GM23248 (cell line): Measurements from ENCODE around the gene CNOT1. TPM values are rescaled to one million over a fixed set of nuclear protein-coding genes. Genes with fewer than 3 reads are reported as not detected.
"Not testable (repeated sequence)": the region's sequence is repeated elsewhere in the genome, so short reads cannot be mapped to it uniquely, and the experiment has no call there.

Experiments
- DNase-seq: peaks from one replicate; pipeline ENCODE4 v3.0.0-alpha.2; 2015
- H2AFZ ChIP-seq: fragments of 200-600 bp; sonication (generic); 2 replicates; pipeline ENCODE4 v1.6.1; 2016; ENCODE audit warnings: antibody characterized with exemption
- H3F3A ChIP-seq: fragments of 200-600 bp; sonication (generic); 2 replicates; pipeline ENCODE4 v1.6.1; 2016; ENCODE audit warnings: mild to moderate bottlenecking, antibody characterized with exemption, mixed run types; ENCODE audit not compliant: insufficient read depth
- H3K27ac ChIP-seq: fragments of 200-600 bp; sonication (generic); 2 replicates; pipeline ENCODE4 v1.5.1; 2016; ENCODE audit warnings: mild to moderate bottlenecking
- H3K27me3 ChIP-seq: fragments of 200-600 bp; sonication (generic); replicated peaks from 2 replicates; pipeline ENCODE4 v1.6.1; 2016; ENCODE audit warnings: mild to moderate bottlenecking; ENCODE audit not compliant: insufficient read depth
- H3K36me3 ChIP-seq: fragments of 200-600 bp; sonication (generic); 2 replicates; pipeline ENCODE4 v1.6.1; 2016; ENCODE audit warnings: low read depth, mild to moderate bottlenecking
- H3K4me1 ChIP-seq: fragments of 200-600 bp; sonication (generic); 2 replicates; pipeline ENCODE4 v1.6.1; 2016; ENCODE audit warnings: mild to moderate bottlenecking; ENCODE audit not compliant: insufficient read depth
- H3K4me2 ChIP-seq: fragments of 200-600 bp; sonication (generic); one replicate; pipeline ENCODE4 v1.6.1; 2016; ENCODE audit warnings: mild to moderate bottlenecking; ENCODE audit not compliant: unreplicated experiment
- H3K4me3 ChIP-seq: fragments of 200-600 bp; sonication (generic); 2 replicates; pipeline ENCODE4 v1.5.1; 2016; ENCODE audit warnings: mild to moderate bottlenecking
- H3K79me2 ChIP-seq: fragments of 200-600 bp; sonication (generic); 2 replicates; pipeline ENCODE4 v1.6.1; 2016; ENCODE audit warnings: mild to moderate bottlenecking; ENCODE audit not compliant: insufficient read depth
- H3K9ac ChIP-seq: fragments of 200-600 bp; sonication (generic); 2 replicates; pipeline ENCODE4 v1.6.1; 2016; ENCODE audit warnings: mild to moderate bottlenecking
- H3K9me2 ChIP-seq: fragments of 200-600 bp; sonication (generic); 2 replicates; pipeline ENCODE4 v1.6.1; 2016; ENCODE audit warnings: mixed run types, mild to moderate bottlenecking, moderate library complexity; ENCODE audit not compliant: insufficient read depth
- H3K9me3 ChIP-seq: fragments of 200-600 bp; sonication (generic); one replicate; pipeline ENCODE4 v1.6.1; 2017; ENCODE audit warnings: low read depth
- H4K20me1 ChIP-seq: fragments of 200-600 bp; sonication (generic); 2 replicates; pipeline ENCODE4 v1.6.0; 2016; ENCODE audit not compliant: insufficient read depth
- EZH2 ChIP-seq: fragments of 200-600 bp; sonication (generic); IDR thresholded peaks from 2 replicates; pipeline ENCODE4 v1.6.1; 2018; ENCODE audit warnings: antibody characterized with exemption, mild to moderate bottlenecking; ENCODE audit not compliant: insufficient read depth, poor library complexity, severe bottlenecking
- EZH2phosphoT487 ChIP-seq: fragments of 200-600 bp; sonication (generic); IDR thresholded peaks from 2 replicates; pipeline ENCODE4 v1.6.1; 2018; ENCODE audit warnings: antibody characterized with exemption, moderate library complexity, mild to moderate bottlenecking, low read depth; ENCODE audit not compliant: insufficient read depth
- WGBS, 2 experiments: methylation state at CpG; one replicate each; pipeline ENCODE4 v1.1.6; 2015 to 2017; ENCODE audit warnings: low lambda C conversion rate in 2 of 2, low coverage in 1 of 2; ENCODE audit errors: missing lambda C conversion rate in 2 of 2; 5-methylcytosine and 5-hydroxymethylcytosine counted together
- in situ Hi-C: fragments of 300-500 bp; cut with MboI; formaldehyde crosslinking; loops from 2 replicates; pipeline ENCODE4 v1.15.0; 2020
- polyA plus RNA-seq: library from polyadenylated mRNA; unstranded; fragments of >200 nt; fragmentation: Nextera tagmentation; extraction: Ambion mirVana; gene quantifications from 2 replicates; pipeline ENCODE4 v1.2.1, GENCODE V29; 2016
- total RNA-seq: library from RNA; depleted of rRNA; stranded (reverse); fragments of >200 nt; shearing (Covaris generic); gene quantifications from 2 replicates; pipeline ENCODE4 v1.2.3, GENCODE V29; 2014

The CNOT1 gene
- total and polyA plus RNA-seq, 2 experiments from 2014 or later = 35.6 to 93.1 TPM

GRCh38 chr16:58615280-58615679 is 14.3 kb downstream of the CNOT1 start:
- Histone ChIP-seq H3K9me3 (no peaks in the 10 kb centered on the region), H3K4me2 (peak overlapping the region; percentile 37), H3K9ac (peak overlapping the region; percentile 71), H3K79me2 (peaks cover 92% of the 10 kb centered on the region), H3K4me3 (no peak overlapping the region), H4K20me1 (peaks cover 33% of the 10 kb centered on the region; the same call in 1 of the 2 replicates), H3K27ac (peak overlapping the region; percentile 81), H3K27me3 (no peaks in the 10 kb centered on the region), H2AFZ (no peak overlapping the region), H3K4me1 (peaks cover 28% of the 10 kb centered on the region), H3K9me2 (no peaks in the 10 kb centered on the region), H3F3A (peaks cover 37% of the 10 kb centered on the region), H3K36me3 (peaks cover 26% of the 10 kb centered on the region)
- DNase-seq = peak; percentile 79
- TF ChIP-seq EZH2phosphoT487 (no peak), EZH2 (no peak)
- 40 to 44% methylated on average over 3 of the region's 3 CpGs for WGBS, 2 experiments
- in situ Hi-C loops = no loop called here

- peak overlapping the region; percentile 37 for H3K4me2 ChIP-seq
- H3K9me2 ChIP-seq = no peaks in the 10 kb centered on the region
- H3F3A ChIP-seq = peaks cover 37% of the 10 kb centered on the region
- H3K9ac ChIP-seq = peak overlapping the region; percentile 71
- H3K79me2 ChIP-seq = peaks cover 92% of the 10 kb centered on the region
- in situ Hi-C loops = no loop called here
- peaks cover 28% of the 10 kb centered on the region for H3K4me1 ChIP-seq
- peak overlapping the region; percentile 81 for H3K27ac ChIP-seq
- peak; percentile 30 for DNase-seq
- 82 to 84% methylated on average over 6 of the region's 6 CpGs for WGBS, 2 experiments
- H2AFZ ChIP-seq = no peak overlapping the region
- H3K27me3 ChIP-seq = no peaks in the 10 kb centered on the region
- H4K20me1 ChIP-seq = peaks cover 32% of the 10 kb centered on the region; the same call in 1 of the 2 replicates
- H3K36me3 ChIP-seq = peaks cover 22% of the 10 kb centered on the region
- H3K4me3 ChIP-seq = no peak overlapping the region
- TF ChIP-seq EZH2 = no peak
- no peak for TF ChIP-seq EZH2phosphoT487
- H3K9me3 ChIP-seq = no peaks in the 10 kb centered on the region
Measured at GRCh38 chr16:58614860-58615259, 14.8 kb downstream of the CNOT1 start.

GRCh38 chr16:58614212-58614611 is 15.4 kb downstream of the CNOT1 start:
- Histone ChIP-seq H3K27ac (peak overlapping the region; percentile 81), H3K4me1 (peaks cover 28% of the 10 kb centered on the region), H3K4me2 (peak overlapping the region; percentile 37), H3K4me3 (no peak overlapping the region), H4K20me1 (peaks cover 25% of the 10 kb centered on the region; the same call in 1 of the 2 replicates), H3K9me2 (no peaks in the 10 kb centered on the region), H3K9me3 (no peaks in the 10 kb centered on the region), H3K79me2 (peaks cover 92% of the 10 kb centered on the region), H3K36me3 (peaks cover 17% of the 10 kb centered on the region; the same call in 1 of the 2 replicates), H2AFZ (no peak overlapping the region), H3K9ac (peak overlapping the region; percentile 71), H3F3A (peaks cover 37% of the 10 kb centered on the region), H3K27me3 (no peaks in the 10 kb centered on the region)
- TF ChIP-seq EZH2 (no peak), EZH2phosphoT487 (no peak)
- DNase-seq = peak; percentile 95
- in situ Hi-C loops = no loop called here
- WGBS, 2 experiments = 15 to 17% methylated on average over 6 of the region's 6 CpGs

GRCh38 chr16:58612965-58613364 is 16.7 kb downstream of the CNOT1 start:
- DNase-seq, H3K9me2 ChIP-seq, H3K4me2 ChIP-seq, in situ Hi-C loops, H2AFZ ChIP-seq, H3K36me3 ChIP-seq, H3K4me3 ChIP-seq, H3K9me3 ChIP-seq, H3K27me3 ChIP-seq, H3K9ac ChIP-seq: not testable (repeated sequence)
- H3K4me1 ChIP-seq = peaks cover 28% of the 10 kb centered on the region
- 95 to 97% methylated on average over 7 of the region's 7 CpGs for WGBS, 2 experiments
- H3K27ac ChIP-seq = peak overlapping the region; percentile 34
- H3F3A ChIP-seq = peaks cover 37% of the 10 kb centered on the region
- peaks cover 92% of the 10 kb centered on the region for H3K79me2 ChIP-seq
- H4K20me1 ChIP-seq = peaks cover 29% of the 10 kb centered on the region
